Ascending aorta (tissue), 2 donors: ENCODE results near the gene SPDYE16. TPM values are rescaled to one million over a fixed set of nuclear protein-coding genes. Genes with fewer than 3 reads are reported as not detected.
"Not testable (repeated sequence)": the region's sequence is repeated elsewhere in the genome, so short reads cannot be mapped to it uniquely, and the experiment has no call there.

Experiments used
- DNase-seq, 2 donors: peaks; one replicate each; pipeline ENCODE4 v3.0.0-alpha.2; 2019; ENCODE audit warnings: low spot score in 2 of 2
- H3K27ac ChIP-seq, 2 donors: fragments of 200-600 bp; sonication (generic); one replicate each; pipeline ENCODE4 v1.5.1; 2016 to 2017; ENCODE audit warnings: mild to moderate bottlenecking in 1 of 2
- H3K27me3 ChIP-seq: fragments of 200-600 bp; sonication (generic); one replicate; pipeline ENCODE4 v1.5.1; 2017
- H3K36me3 ChIP-seq, 2 donors: fragments of 200-600 bp; sonication (generic); one replicate each; pipeline ENCODE4 v1.5.1; 2016
- H3K4me1 ChIP-seq, 2 donors: fragments of 200-600 bp; sonication (generic); one replicate each; pipeline ENCODE4 v1.5.1; 2016 to 2017; ENCODE audit warnings: mild to moderate bottlenecking in 1 of 2
- H3K4me3 ChIP-seq, 2 donors: fragments of 200-600 bp; sonication (generic); one replicate each; pipeline ENCODE4 v1.5.1; 2016 to 2017; ENCODE audit warnings: mild to moderate bottlenecking in 1 of 2
- H3K9me3 ChIP-seq, 2 donors: fragments of 200-600 bp; sonication (generic); one replicate each; pipeline ENCODE4 v1.5.1; 2016
- intact Hi-C: fragments of 100-400 bp; cut with DNase I; formaldehyde crosslinking; loops from one replicate; pipeline ENCODE4 v1.15.1; 2023
- total RNA-seq: library from RNA; depleted of rRNA; stranded (reverse); fragments of >200 nt; gene quantifications from one replicate; pipeline ENCODE4 v1.1.0, GENCODE V29; 2016

The SPDYE16 gene, protein sequence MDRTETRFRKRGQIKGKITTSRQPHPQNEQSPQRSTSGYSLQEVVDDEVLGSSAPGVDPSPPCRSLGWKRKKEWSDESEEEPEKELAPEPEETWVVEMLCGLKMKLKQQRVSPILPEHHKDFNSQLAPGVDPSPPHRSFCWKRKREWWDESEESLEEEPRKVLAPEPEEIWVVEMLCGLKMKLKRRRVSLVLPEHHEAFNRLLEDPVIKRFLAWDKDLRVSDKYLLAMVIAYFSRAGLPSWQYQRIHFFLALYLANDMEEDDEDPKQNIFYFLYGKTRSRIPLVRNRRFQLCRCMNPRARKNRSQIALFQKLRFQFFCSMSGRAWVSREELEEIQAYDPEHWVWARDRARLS
- not detected for total RNA-seq

DNA sequence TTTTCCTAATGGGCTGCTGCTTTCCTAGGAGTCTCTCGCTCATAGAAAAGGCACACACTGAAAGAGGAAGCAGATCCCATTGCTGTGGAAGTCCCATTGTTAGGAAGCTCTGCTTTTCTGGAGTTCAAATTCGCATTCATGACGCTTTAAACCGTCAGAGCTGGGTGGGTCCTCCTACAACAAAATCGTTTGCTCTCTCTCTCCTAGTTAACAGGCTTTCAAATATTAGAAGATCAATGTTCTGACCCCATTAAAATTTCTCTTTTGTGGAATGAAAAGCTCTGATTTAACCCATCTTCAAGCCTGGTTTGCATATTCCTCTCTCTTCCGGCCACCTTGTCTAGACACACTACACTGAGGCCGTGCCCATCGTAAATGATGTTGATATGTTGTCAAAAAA is at the start of gene SPDYE16:
Gene SPDYE16 (minus strand): TSS at position 101 of the 400 bp plus-strand sequence. CDS start 1,838 bp downstream, outside the sequence.
- H3K4me1 ChIP-seq, H3K9me3 ChIP-seq, H3K27ac ChIP-seq, H3K27me3 ChIP-seq, H3K36me3 ChIP-seq, intact Hi-C loops, DNase-seq, H3K4me3 ChIP-seq: not testable (repeated sequence)

GRCh38 chr7:76592694-76593093 is 49.6 kb upstream of the SPDYE16 start:
- H3K4me1 ChIP-seq, H3K36me3 ChIP-seq, H3K27me3 ChIP-seq, H3K4me3 ChIP-seq, DNase-seq, intact Hi-C loops, H3K9me3 ChIP-seq, H3K27ac ChIP-seq: not testable (repeated sequence)

DNA sequence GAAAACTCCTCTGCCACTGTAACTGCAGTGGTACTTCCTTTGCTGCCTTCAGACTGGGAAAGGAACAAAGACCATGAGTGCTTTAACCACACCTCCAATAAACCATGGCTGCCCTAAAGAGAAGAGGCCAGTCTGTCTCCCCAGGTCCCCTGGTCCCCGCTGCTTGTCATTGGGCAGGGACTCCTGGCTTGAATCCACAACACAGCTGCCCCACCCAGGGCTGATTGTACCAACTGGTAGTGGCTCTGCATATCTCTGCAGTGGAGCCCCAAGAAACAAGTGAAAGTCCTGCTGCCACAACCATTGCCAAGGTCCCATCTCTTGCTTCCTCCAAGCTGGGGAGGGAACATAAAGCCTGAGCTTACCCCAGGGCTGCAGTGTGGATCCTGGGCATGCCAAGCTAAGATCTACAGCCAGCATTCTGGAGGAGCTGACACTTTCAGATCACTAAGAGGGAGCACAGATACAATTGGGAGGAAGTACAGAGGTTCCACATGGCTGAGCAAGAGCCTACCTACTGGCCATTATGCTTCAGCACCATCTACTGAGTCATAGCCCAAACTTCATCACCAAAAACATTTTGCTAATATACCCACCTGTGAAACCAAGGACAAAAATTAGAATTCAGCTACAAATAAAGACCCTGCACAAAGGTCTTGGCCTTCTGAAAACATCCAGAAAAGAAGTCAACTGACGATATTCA is 48.7 kb upstream of the SPDYE16 start:
- H3K4me1 ChIP-seq, H3K4me3 ChIP-seq, H3K27me3 ChIP-seq, H3K9me3 ChIP-seq, H3K27ac ChIP-seq, H3K36me3 ChIP-seq, intact Hi-C loops, DNase-seq: not testable (repeated sequence)

DNA sequence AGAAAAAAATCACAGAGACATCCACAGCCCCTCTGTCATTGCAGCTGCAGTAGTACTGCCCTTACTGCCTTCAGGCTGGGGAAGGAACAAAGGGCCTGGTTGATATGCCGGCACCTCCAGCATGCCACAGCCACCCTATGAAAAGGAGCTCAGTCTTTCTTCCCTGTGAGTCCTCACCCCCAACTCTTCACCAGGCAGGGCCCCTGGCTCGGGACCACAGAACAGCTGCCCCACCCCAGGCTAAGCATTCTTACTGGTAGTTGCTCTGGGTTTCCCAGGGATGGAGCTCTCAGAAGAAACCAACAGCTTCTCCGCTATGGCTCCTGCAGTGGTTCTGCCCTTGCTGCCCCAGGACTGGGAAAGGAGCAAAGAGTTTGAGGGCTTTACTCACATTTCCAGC is 47.9 kb upstream of the SPDYE16 start:
- H3K27ac ChIP-seq, H3K4me3 ChIP-seq, H3K4me1 ChIP-seq, H3K27me3 ChIP-seq, DNase-seq, H3K9me3 ChIP-seq, H3K36me3 ChIP-seq, intact Hi-C loops: not testable (repeated sequence)

GRCh38 chr7:76588586-76588985 is 45.5 kb upstream of the SPDYE16 start:
- H3K27ac ChIP-seq, H3K4me1 ChIP-seq, H3K9me3 ChIP-seq, DNase-seq, H3K36me3 ChIP-seq, intact Hi-C loops, H3K4me3 ChIP-seq, H3K27me3 ChIP-seq: not testable (repeated sequence)

DNA sequence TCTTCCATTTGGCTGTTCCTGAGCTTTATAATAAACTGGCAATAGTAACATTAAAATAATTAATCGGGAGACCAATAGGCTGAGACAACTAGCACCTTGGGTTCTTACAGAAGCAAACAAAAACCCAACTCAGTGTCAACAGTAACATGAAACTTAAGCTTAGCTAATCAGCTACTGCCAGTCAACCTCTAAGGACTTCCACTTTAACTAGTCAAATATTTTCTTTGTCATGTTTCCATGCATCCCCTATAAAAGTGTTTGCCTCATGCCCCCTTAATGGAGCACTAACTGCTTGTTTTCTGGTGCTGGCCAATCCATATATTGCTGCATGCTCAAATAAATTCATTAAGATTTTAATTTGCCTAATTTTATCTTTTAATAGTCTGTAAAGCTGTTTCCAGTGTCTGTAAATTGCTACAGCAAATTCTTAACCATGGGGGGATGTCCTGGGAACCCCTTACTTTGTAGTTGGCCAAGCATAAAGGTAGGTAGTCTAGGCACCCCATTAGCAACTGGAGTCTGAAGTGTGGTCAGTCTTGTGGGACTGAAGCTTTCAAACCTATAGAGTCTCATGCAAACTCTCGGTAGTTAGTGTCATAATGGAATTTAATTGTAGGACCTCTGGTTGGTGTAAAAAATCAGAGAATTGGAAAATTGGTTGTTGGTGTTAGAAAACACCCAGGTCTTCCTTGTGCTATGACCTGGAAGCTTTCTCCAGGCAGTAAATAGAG is 43.7 kb upstream of the SPDYE16 start:
- H3K9me3 ChIP-seq, intact Hi-C loops, H3K4me1 ChIP-seq, H3K4me3 ChIP-seq, H3K36me3 ChIP-seq, DNase-seq, H3K27me3 ChIP-seq: not testable (repeated sequence)
- peak overlapping the region in 1 of 2 donors; percentile 34 for H3K27ac ChIP-seq

DNA sequence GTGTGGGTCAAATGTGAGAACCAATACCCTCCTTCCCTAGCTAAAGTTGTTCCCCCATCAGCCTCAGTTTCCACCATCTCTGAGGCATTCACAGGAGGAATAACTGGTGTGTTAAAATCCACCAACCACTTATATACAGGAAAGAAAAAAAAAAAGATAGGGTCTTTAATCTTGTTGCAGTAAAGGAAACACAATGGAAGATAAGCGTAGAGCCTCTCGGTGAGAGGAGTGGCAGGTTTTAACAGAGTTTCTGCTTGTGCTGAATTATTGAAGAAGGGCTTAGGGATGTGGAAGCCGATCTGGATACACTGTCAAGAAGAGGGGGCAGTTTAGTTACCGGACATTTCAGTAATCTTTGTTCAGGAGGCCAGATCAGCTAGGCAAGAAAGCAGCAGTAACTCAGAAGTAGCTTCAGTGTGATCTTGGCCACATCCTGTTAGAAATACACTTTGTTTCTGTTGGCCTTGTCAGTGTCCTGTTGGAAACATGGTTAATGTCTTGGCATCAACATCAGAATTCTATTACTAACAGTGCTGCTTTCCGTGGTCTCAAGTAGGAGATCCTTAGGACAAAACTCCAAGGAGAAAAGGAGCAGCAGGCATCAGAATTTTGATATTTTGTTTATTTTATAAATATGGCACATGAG is 40.7 kb upstream of the SPDYE16 start:
- H3K9me3 ChIP-seq, intact Hi-C loops, H3K4me1 ChIP-seq, H3K27me3 ChIP-seq, DNase-seq, H3K36me3 ChIP-seq: not testable (repeated sequence)
- peak overlapping the region; percentile 79 to 86 for H3K27ac ChIP-seq
- peak overlapping the region; percentile 36 to 44 for H3K4me3 ChIP-seq

DNA sequence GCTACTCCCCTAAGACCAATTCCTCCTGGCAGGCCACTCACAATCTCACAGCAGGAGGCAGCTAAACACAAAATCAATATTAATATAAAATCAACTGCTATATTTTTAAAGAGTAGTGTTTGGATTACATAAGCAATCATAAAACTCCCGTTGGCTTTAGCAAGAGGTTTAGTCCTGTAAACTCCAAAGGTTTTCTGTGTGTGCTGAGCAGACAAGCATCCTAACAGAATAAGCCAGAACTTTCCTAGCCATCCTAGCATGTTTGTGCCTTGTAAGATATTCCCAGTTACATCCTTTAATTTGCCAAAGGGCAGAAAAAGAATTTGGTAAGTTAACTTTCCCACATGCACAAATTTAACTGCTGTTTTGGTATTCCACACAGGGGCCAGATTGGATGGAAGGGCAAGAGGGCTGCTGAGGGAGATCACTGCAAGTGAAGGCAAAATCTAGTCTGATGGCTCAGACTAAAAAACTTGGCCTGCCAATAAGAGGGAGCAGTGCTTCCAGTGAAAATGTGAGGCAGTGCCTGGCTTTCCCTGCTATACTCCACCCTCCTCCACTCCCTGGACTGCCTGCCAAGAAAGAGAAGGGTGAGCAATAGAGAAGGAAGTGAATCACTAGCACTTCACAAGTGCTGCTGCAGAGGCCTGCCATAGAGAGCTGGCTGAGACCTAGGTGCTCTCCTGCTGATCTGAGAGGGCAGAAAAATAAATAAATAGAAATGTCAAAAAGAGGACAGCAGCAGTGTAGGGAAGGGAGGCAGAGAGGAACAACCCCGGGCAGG is 39.9 kb upstream of the SPDYE16 start:
- peak overlapping the region; percentile 36 to 44 for H3K4me3 ChIP-seq
- H3K4me1 ChIP-seq, H3K9me3 ChIP-seq, intact Hi-C loops, H3K36me3 ChIP-seq, H3K27me3 ChIP-seq: not testable (repeated sequence)
- peak; percentile 77 to 95 for DNase-seq
- H3K27ac ChIP-seq, result peak overlapping the region; percentile 79 to 86

DNA sequence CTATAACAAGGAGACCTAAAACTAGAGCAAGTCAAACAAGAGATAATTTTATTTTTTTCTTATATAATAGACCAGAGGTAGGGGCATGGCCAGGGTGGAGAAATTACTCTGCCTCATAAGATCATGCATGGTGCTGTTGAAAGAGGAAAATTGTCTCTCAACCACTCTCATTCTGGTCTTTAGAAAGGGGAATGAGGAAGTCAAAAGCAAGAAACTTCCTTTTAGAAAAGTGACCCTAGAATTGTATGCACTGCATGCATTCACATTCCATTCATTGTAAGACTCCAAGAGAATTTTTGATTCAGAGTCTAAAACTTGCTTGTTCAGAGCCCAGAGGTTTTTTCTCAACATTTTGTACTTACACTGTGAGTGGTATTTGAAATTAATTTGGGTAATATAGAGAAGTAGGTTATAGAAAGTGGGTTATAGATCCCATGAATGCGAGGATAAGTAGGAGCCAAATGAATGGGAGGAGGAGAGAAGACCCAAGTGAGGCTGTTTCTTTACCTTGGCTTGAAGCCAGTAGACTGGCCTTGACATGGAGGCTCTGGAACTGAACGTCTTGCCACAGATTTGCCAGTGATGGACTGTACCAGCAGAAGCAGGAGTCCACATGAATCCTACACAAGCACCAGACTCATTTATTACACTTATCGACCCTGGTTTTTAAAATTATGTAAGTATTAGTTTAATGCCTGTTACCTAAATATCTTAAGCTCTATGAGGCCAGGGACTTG is 33.0 kb upstream of the SPDYE16 start:
- H3K4me3 ChIP-seq, H3K4me1 ChIP-seq, H3K27me3 ChIP-seq, H3K27ac ChIP-seq, intact Hi-C loops, H3K36me3 ChIP-seq, H3K9me3 ChIP-seq, DNase-seq: not testable (repeated sequence)

DNA sequence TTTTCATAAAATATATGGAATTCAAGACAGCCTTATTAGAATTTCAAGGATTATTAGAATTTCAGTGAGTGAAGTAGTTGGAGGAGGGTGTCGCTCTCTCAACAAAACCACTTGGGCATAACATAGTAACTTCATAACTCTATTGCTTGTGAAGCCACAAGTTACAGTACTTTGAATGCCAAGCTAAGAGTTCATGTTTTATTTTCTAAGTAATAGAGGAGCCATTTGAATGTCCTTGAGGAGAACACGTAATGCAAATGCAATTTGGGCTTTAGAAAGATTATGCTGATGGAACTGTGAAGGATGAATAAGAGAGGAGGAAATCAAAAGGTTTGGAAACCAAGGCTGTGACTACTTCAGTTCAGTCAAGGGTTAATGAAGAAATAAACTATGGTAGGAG is 32.3 kb upstream of the SPDYE16 start:
- DNase-seq, H3K27ac ChIP-seq, intact Hi-C loops, H3K9me3 ChIP-seq, H3K36me3 ChIP-seq, H3K4me1 ChIP-seq, H3K27me3 ChIP-seq, H3K4me3 ChIP-seq: not testable (repeated sequence)

- DNase-seq, H3K4me3 ChIP-seq, H3K4me1 ChIP-seq, H3K27ac ChIP-seq, H3K27me3 ChIP-seq, H3K9me3 ChIP-seq, H3K36me3 ChIP-seq, intact Hi-C loops: not testable (repeated sequence)
Observed at GRCh38 chr7:76572296-76572695, 29.2 kb upstream of the SPDYE16 start.

GRCh38 chr7:76570324-76570775 is 27.3 kb upstream of the SPDYE16 start:
- DNase-seq, H3K4me3 ChIP-seq, H3K27ac ChIP-seq, H3K27me3 ChIP-seq, H3K4me1 ChIP-seq, H3K36me3 ChIP-seq, H3K9me3 ChIP-seq, intact Hi-C loops: not testable (repeated sequence)
